ENCODE results near the gene STX18. TPM values are rescaled to one million over a fixed set of nuclear protein-coding genes. Genes with fewer than 3 reads are reported as not detected.
"Not testable (repeated sequence)": the region's sequence is repeated elsewhere in the genome, so short reads cannot be mapped to it uniquely, and the experiment has no call there.

STX18 gene
- total and polyA plus RNA-seq, 5 experiments from 2014 or later = 20.0 to 24.9 (median 21.5) TPM

- H3K27ac Mint-ChIP-seq, ATAC-seq, H3K9me3 Mint-ChIP-seq, POLR2A ChIA-PET, DNase-seq, H3K27me3 Mint-ChIP-seq, H3K4me3 Mint-ChIP-seq: not testable (repeated sequence)
- Mint-ChIP-seq H3K4me1 (peaks cover 0 to 17% (median 5%) of the 10 kb centered on the region in 4 donors), H3K36me3 (peaks cover 26 to 81% (median 76%) of the 10 kb centered on the region in 3 donors)
Observed at GRCh38 chr4:4550161-4550560, 8.3 kb upstream of the STX18 start.

GRCh38 chr4:4549534-4549933 lies 7.7 kb upstream of the STX18 start:
- Mint-ChIP-seq H3K27me3 (no peaks in the 10 kb centered on the region), H3K27ac (no peak overlapping the region), H3K4me1 (peaks cover 0 to 21% (median 6%) of the 10 kb centered on the region in 4 donors), H3K4me3 (no peak overlapping the region), H3K9me3 (peaks cover 0 to 4% (median 0%) of the 10 kb centered on the region in 9 donors), H3K36me3 (peaks cover 26 to 79% (median 72%) of the 10 kb centered on the region in 3 donors)
- POLR2A ChIA-PET = no interaction called here
- no peak for ATAC-seq
- DNase-seq = no peak

- H3K36me3 Mint-ChIP-seq = peaks cover 9 to 25% (median 19%) of the 10 kb centered on the region in 3 donors
- peak overlapping the region in 9 of 10 donors; percentile 92 to 99 (median 96) for H3K27ac Mint-ChIP-seq
- POLR2A ChIA-PET = interaction anchor here (1.4 to 2.1 kb wide), 4 partner anchors 14 to 295 kb away, joined by 4 to 26 read pairs (median 8); partner anchors contain the start of genes NSG1 and TMEM128
- H3K27me3 Mint-ChIP-seq = no peaks in the 10 kb centered on the region
- peak overlapping the region; percentile 94 to 99 (median 98) for H3K4me3 Mint-ChIP-seq
- no peak for DNase-seq
- no peaks in the 10 kb centered on the region for H3K9me3 Mint-ChIP-seq
- peaks cover 29 to 59% (median 53%) of the 10 kb centered on the region in 4 donors for H3K4me1 Mint-ChIP-seq
- ATAC-seq = no peak
Observed at GRCh38 chr4:4542774-4543485, 1.1 kb upstream of the STX18 start.

GRCh38 chr4:4541040-4541631 lies 712 bp downstream of the STX18 start:
- POLR2A ChIA-PET = interaction anchor here (1.0 to 2.1 kb wide), 4 partner anchors 11 to 293 kb away, joined by 4 to 26 read pairs (median 8); partner anchors contain the start of genes NSG1 and TMEM128
- no peak for ATAC-seq
- H3K4me3 Mint-ChIP-seq = peak overlapping the region; percentile 94 to 99 (median 98)

GRCh38 chr4:4539481-4539880 lies 2.4 kb downstream of the STX18 start:
- H3K9me3 Mint-ChIP-seq = no peaks in the 10 kb centered on the region
- no peaks in the 10 kb centered on the region for H3K27me3 Mint-ChIP-seq
- POLR2A ChIA-PET = no interaction called here
- H3K27ac Mint-ChIP-seq = no peak overlapping the region
- ATAC-seq (no peak), DNase-seq (no peak)
- peaks cover 32 to 75% (median 58%) of the 10 kb centered on the region in 4 donors for H3K4me1 Mint-ChIP-seq
- H3K4me3 Mint-ChIP-seq = peak overlapping the region in 3 of 10 donors; percentile 28 to 99 (median 43)
- H3K36me3 Mint-ChIP-seq = peaks cover 0 to 5% (median 0%) of the 10 kb centered on the region in 3 donors

More at GRCh38 chr4:4541040-4541631, 712 bp downstream of the STX18 start:
- Mint-ChIP-seq H3K27me3 (no peaks in the 10 kb centered on the region), H3K27ac (peak overlapping the region; percentile 92 to 99 (median 96)), H3K9me3 (no peaks in the 10 kb centered on the region), H3K36me3 (peaks cover 0 to 13% (median 6%) of the 10 kb centered on the region in 3 donors), H3K4me1 (peaks cover 31 to 62% (median 59%) of the 10 kb centered on the region in 4 donors)
- DNase-seq = peak in 3 of 10 donors; percentile 4 to 22 (median 6)

GRCh38 chr4:4535590-4535989 lies 6.3 kb downstream of the STX18 start:
- DNase-seq = no peak
- no peak overlapping the region for H3K4me3 Mint-ChIP-seq
- POLR2A ChIA-PET = no interaction called here
- ATAC-seq = no peak
- peaks cover 0 to 5% (median 0%) of the 10 kb centered on the region in 3 donors for H3K36me3 Mint-ChIP-seq
- H3K27me3 Mint-ChIP-seq = no peaks in the 10 kb centered on the region
- no peaks in the 10 kb centered on the region for H3K9me3 Mint-ChIP-seq
- H3K27ac Mint-ChIP-seq = no peak overlapping the region
- peaks cover 24 to 42% (median 39%) of the 10 kb centered on the region in 4 donors for H3K4me1 Mint-ChIP-seq

- H3K36me3 Mint-ChIP-seq = peaks cover 0 to 5% (median 0%) of the 10 kb centered on the region in 3 donors
- POLR2A ChIA-PET = no interaction called here
- peaks cover 18 to 33% (median 30%) of the 10 kb centered on the region in 4 donors for H3K4me1 Mint-ChIP-seq
- no peak for ATAC-seq
- no peak overlapping the region for H3K4me3 Mint-ChIP-seq
- H3K27me3 Mint-ChIP-seq = no peaks in the 10 kb centered on the region
- H3K9me3 Mint-ChIP-seq = no peaks in the 10 kb centered on the region
- H3K27ac Mint-ChIP-seq = no peak overlapping the region
- no peak for DNase-seq
Observed at GRCh38 chr4:4534515-4535145, 7.2 kb downstream of the STX18 start.

- Mint-ChIP-seq H3K4me3 (no peak overlapping the region), H3K36me3 (peaks cover 0 to 9% (median 2%) of the 10 kb centered on the region in 3 donors), H3K27me3 (no peaks in the 10 kb centered on the region), H3K9me3 (no peaks in the 10 kb centered on the region), H3K27ac (no peak overlapping the region), H3K4me1 (peaks cover 15 to 25% (median 21%) of the 10 kb centered on the region in 4 donors)
- no peak for DNase-seq
- POLR2A ChIA-PET = no interaction called here
- ATAC-seq = no peak
Observed at GRCh38 chr4:4533461-4534169, 8.2 kb downstream of the STX18 start.

- peaks cover 0 to 9% (median 2%) of the 10 kb centered on the region in 3 donors for H3K36me3 Mint-ChIP-seq
- DNase-seq (no peak), ATAC-seq (no peak)
- H3K27ac Mint-ChIP-seq = no peak overlapping the region
- POLR2A ChIA-PET = no interaction called here
- H3K27me3 Mint-ChIP-seq = no peaks in the 10 kb centered on the region
- no peaks in the 10 kb centered on the region for H3K9me3 Mint-ChIP-seq
- H3K4me1 Mint-ChIP-seq = peaks cover 15 to 25% (median 20%) of the 10 kb centered on the region in 4 donors
- H3K4me3 Mint-ChIP-seq = no peak overlapping the region
Observed at GRCh38 chr4:4532371-4533154, 9.3 kb downstream of the STX18 start.

GRCh38 chr4:4529392-4529791 lies 12.5 kb downstream of the STX18 start:
- no peak for DNase-seq
- POLR2A ChIA-PET = interaction anchor here (1.7 kb wide), 1 partner anchor 12 kb away, joined by 4 read pairs; the partner anchor contains the start of gene STX18
- H3K36me3 Mint-ChIP-seq = peaks cover 4 to 30% (median 5%) of the 10 kb centered on the region in 3 donors

GRCh38 chr4:4526401-4526800 lies 15.4 kb downstream of the STX18 start:
- no peak for ATAC-seq
- no peak for DNase-seq
- peaks cover 4 to 32% (median 5%) of the 10 kb centered on the region in 3 donors for H3K36me3 Mint-ChIP-seq
- H3K27ac Mint-ChIP-seq = peak overlapping the region in 1 of 10 donors; percentile 35
- POLR2A ChIA-PET = interaction anchor here (0.8 kb wide), 1 partner anchor 16 kb away, joined by 3 read pairs; the partner anchor contains the start of gene STX18
- no peaks in the 10 kb centered on the region for H3K9me3 Mint-ChIP-seq
- H3K4me1 Mint-ChIP-seq = peaks cover 20 to 40% (median 29%) of the 10 kb centered on the region in 4 donors
- H3K4me3 Mint-ChIP-seq = no peak overlapping the region
- no peaks in the 10 kb centered on the region for H3K27me3 Mint-ChIP-seq

More at GRCh38 chr4:4529392-4529791, 12.5 kb downstream of the STX18 start:
- ATAC-seq = no peak
- Mint-ChIP-seq H3K9me3 (no peaks in the 10 kb centered on the region), H3K27ac (no peak overlapping the region), H3K4me3 (no peak overlapping the region), H3K27me3 (no peaks in the 10 kb centered on the region), H3K4me1 (peaks cover 11 to 22% (median 20%) of the 10 kb centered on the region in 4 donors)

All from naive thymus-derived CD8-positive, alpha-beta T cell (primary cell).